Measurements from ENCODE around the gene MYZAP. TPM values are rescaled to one million over a fixed set of nuclear protein-coding genes. Genes with fewer than 3 reads are reported as not detected.

MYZAP gene
- total RNA-seq, 1 experiment from 2014 or later = 5.1 TPM

DNA sequence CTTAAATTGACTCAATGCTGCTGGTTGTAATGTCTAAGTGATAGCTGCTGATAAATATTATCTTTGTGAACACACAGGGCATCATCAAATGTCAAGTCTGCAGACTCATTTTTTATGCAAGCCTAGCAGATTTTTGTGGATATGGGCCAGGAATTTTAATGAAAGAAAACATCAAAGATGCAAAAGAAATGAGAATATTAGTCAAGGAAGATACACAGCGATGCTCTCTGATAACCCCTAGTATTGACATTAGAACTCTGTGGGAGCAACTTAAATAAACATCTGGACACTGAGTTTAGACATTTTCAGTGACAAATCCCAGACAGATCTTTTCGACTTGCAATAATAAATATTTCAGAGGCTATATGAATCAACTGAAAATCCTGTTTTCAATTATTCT is 143.2 kb downstream of the MYZAP start:
- peaks cover 5% of the 10 kb centered on the region for H3K9me3 Mint-ChIP-seq (ENCODE audit: low read depth, unreplicated experiment)
- no peaks in the 10 kb centered on the region for H3K27me3 Mint-ChIP-seq (ENCODE audit: unreplicated experiment)
- intact Hi-C loops (cut with micrococcal nuclease; ENCODE audit: unreplicated experiment) = no loop called here
- H3K4me1 Mint-ChIP-seq (ENCODE audit: low read depth, unreplicated experiment) = no peaks in the 10 kb centered on the region
- CTCF ChIA-PET = interaction anchor here (0.8 kb wide), 1 partner anchor 19 kb away, joined by 3 read pairs; no protein-coding TSS in a partner anchor
- H3K27ac Mint-ChIP-seq (ENCODE audit: unreplicated experiment) = no peak overlapping the region
- BruUV-seq (replicated peaks) = no TSS peak
- TF ChIP-seq, protein P1, sequence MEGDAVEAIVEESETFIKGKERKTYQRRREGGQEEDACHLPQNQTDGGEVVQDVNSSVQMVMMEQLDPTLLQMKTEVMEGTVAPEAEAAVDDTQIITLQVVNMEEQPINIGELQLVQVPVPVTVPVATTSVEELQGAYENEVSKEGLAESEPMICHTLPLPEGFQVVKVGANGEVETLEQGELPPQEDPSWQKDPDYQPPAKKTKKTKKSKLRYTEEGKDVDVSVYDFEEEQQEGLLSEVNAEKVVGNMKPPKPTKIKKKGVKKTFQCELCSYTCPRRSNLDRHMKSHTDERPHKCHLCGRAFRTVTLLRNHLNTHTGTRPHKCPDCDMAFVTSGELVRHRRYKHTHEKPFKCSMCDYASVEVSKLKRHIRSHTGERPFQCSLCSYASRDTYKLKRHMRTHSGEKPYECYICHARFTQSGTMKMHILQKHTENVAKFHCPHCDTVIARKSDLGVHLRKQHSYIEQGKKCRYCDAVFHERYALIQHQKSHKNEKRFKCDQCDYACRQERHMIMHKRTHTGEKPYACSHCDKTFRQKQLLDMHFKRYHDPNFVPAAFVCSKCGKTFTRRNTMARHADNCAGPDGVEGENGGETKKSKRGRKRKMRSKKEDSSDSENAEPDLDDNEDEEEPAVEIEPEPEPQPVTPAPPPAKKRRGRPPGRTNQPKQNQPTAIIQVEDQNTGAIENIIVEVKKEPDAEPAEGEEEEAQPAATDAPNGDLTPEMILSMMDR (IDR thresholded peaks at IDR 0.05; ENCODE audit: unreplicated experiment) = no peak
- no peaks in the 10 kb centered on the region for H3K36me3 Mint-ChIP-seq (ENCODE audit: insufficient read depth, unreplicated experiment)
- DNase-seq = no peak
- H3K4me3 Mint-ChIP-seq (ENCODE audit: low read depth, unreplicated experiment) = no peak overlapping the region

Other genes with a start within 250 kb of the MYZAP start
- gene CGNL1, start 215.4 kb upstream of the MYZAP start, total RNA-seq (2022) = 1.8 and 3.3 TPM in 2 replicates
- gene POLR2M, start 114.8 kb downstream of the MYZAP start, total RNA-seq (2022) = 102 and 107 TPM in 2 replicates